Activated CD4-positive, alpha-beta T cell treated with anti-CD3 and anti-CD28 coated beads, Interleukin-2, amount 50 U/mL, for 1 hour (primary cell): ENCODE data around the gene MAPK7.

Experiments
- DNase-seq: peaks from one replicate; pipeline ENCODE4 v3.0.0-alpha.2; 2020

Gene MAPK7

GRCh38 chr17:19378416-19379360, at the start of gene MAPK7:
Gene MAPK7, plus strand, starts transcription at chr17:19378498. Its CDS starts 403 bp downstream, at chr17:19378901.
- no peak for DNase-seq

- DNase-seq = no peak
These were observed 49.2 kb upstream of the MAPK7 start for GRCh38 chr17:19329136-19329535.

- no peak for DNase-seq
These were observed 48.5 kb upstream of the MAPK7 start for GRCh38 chr17:19329839-19330238.

- DNase-seq = no peak
These were observed 48.0 kb upstream of the MAPK7 start for GRCh38 chr17:19330271-19330670.

- no peak for DNase-seq
These were observed 47.2 kb upstream of the MAPK7 start for GRCh38 chr17:19331134-19331533.

- no peak for DNase-seq
These were observed 46.6 kb upstream of the MAPK7 start for GRCh38 chr17:19331543-19332245.

- no peak for DNase-seq
These were observed 45.7 kb upstream of the MAPK7 start for GRCh38 chr17:19332371-19333131.

GRCh38 chr17:19333132-19333440, 45.2 kb upstream of the MAPK7 start:
- DNase-seq = no peak

GRCh38 chr17:19333736-19334290, 44.5 kb upstream of the MAPK7 start:
- no peak for DNase-seq

GRCh38 chr17:19334331-19334730, 44.0 kb upstream of the MAPK7 start:
- no peak for DNase-seq

GRCh38 chr17:19335951-19336631, 42.2 kb upstream of the MAPK7 start:
- DNase-seq = no peak

- no peak for DNase-seq
These were observed 41.2 kb upstream of the MAPK7 start for GRCh38 chr17:19336938-19337711.

GRCh38 chr17:19337712-19338023, 40.6 kb upstream of the MAPK7 start:
- no peak for DNase-seq

GRCh38 chr17:19338031-19338990, 40.0 kb upstream of the MAPK7 start:
- peak; percentile 64 for DNase-seq

- DNase-seq = no peak
These were observed 38.9 kb upstream of the MAPK7 start for GRCh38 chr17:19339341-19339815.

GRCh38 chr17:19341211-19341631, 37.1 kb upstream of the MAPK7 start:
- no peak for DNase-seq

GRCh38 chr17:19341641-19342610, 36.4 kb upstream of the MAPK7 start:
- no peak for DNase-seq

GRCh38 chr17:19342611-19343255, 35.6 kb upstream of the MAPK7 start:
- no peak for DNase-seq

- DNase-seq = no peak
These were observed 35.1 kb upstream of the MAPK7 start for GRCh38 chr17:19343256-19343630.
